Subcutaneous adipose tissue (tissue), 4 donors: ENCODE results near the gene ARID3B. TPM values are rescaled to one million over a fixed set of nuclear protein-coding genes. Genes with fewer than 3 reads are reported as not detected.

Experiments used
- CTCF ChIP-seq: fragments of 450-650 bp; IDR thresholded peaks from one replicate; pipeline ENCODE4 v1.5.1; 2016; ENCODE audit warnings: low read depth, mild to moderate bottlenecking, control low read depth, antibody characterized with exemption, moderate library complexity
- total RNA-seq, 4 donors: library from RNA; depleted of rRNA; stranded (reverse); fragments of >200 nt; gene quantifications; one replicate each; pipeline ENCODE4 v1.1.0, GENCODE V29; 2016

ARID3B gene
- total RNA-seq, 4 donors from 2014 or later = 3.7 to 13.6 (median 8.0) TPM

- no peak for TF ChIP-seq CTCF
Measured at GRCh38 chr15:74569731-74570070, 28.7 kb downstream of the ARID3B start.

- TF ChIP-seq CTCF = no peak
Measured at GRCh38 chr15:74571191-74571590, 30.2 kb downstream of the ARID3B start.

- TF ChIP-seq CTCF = no peak
Measured at GRCh38 chr15:74573987-74574386, 33.0 kb downstream of the ARID3B start.

GRCh38 chr15:74578496-74578994 is 37.5 kb downstream of the ARID3B start:
- no peak for TF ChIP-seq CTCF

- TF ChIP-seq CTCF = no peak
Measured at GRCh38 chr15:74579001-74579400, 38.0 kb downstream of the ARID3B start.

- no peak for TF ChIP-seq CTCF
Measured at GRCh38 chr15:74580538-74581350, 39.7 kb downstream of the ARID3B start.

- no peak for TF ChIP-seq CTCF
Measured at GRCh38 chr15:74584204-74584603, 43.2 kb downstream of the ARID3B start.
